Epithelial cell of esophagus (primary cell): ENCODE results near the gene KIF26A.
A peak's percentile ranks its signal among the peaks of the same experiment; 100 is the strongest.

Source experiments
- DNase-seq: peaks from one replicate; pipeline ENCODE4 v3.0.0; 2010; ENCODE audit warnings: low read depth
- H3K4me3 ChIP-seq: 2 replicates; pipeline ENCODE4 v1.5.1; 2011; ENCODE audit warnings: mild to moderate bottlenecking, low read length, control low read depth
- CTCF ChIP-seq: IDR thresholded peaks from 2 replicates; pipeline ENCODE4 v1.5.1; 2011; ENCODE audit warnings: low read depth, mild to moderate bottlenecking, low read length, control low read depth, inconsistent platforms; ENCODE audit not compliant: insufficient read depth; ENCODE audit errors: missing control alignments

The KIF26A gene

GRCh38 chr14:104135121-104135903 is 3.1 kb upstream of the KIF26A start:
- TF ChIP-seq CTCF = no peak
- H3K4me3 ChIP-seq = no peak overlapping the region
- DNase-seq = no peak

GRCh38 chr14:104135904-104136471 is 2.4 kb upstream of the KIF26A start:
- no peak for DNase-seq
- no peak overlapping the region for H3K4me3 ChIP-seq
- no peak for TF ChIP-seq CTCF

- DNase-seq = no peak
- no peak overlapping the region for H3K4me3 ChIP-seq
- no peak for TF ChIP-seq CTCF
These were observed 1.7 kb upstream of the KIF26A start for GRCh38 chr14:104136472-104137296.

GRCh38 chr14:104137297-104138097 is 890 bp upstream of the KIF26A start:
- peak; percentile 45 for TF ChIP-seq CTCF
- DNase-seq = peak; percentile 36
- H3K4me3 ChIP-seq = peak overlapping the region; percentile 24

GRCh38 chr14:104138718-104139459 is 502 bp downstream of the KIF26A start:
- no peak for TF ChIP-seq CTCF
- DNase-seq = peak; percentile 2
- no peak overlapping the region for H3K4me3 ChIP-seq
